HCT116 (cell line): ENCODE data around the gene BABAM2.

Experiments used
- ELF1 ChIP-seq: IDR thresholded peaks from 2 replicates; pipeline ENCODE4 v1.6.1; 2012; ENCODE audit warnings: low read depth, borderline replicate concordance
- MAX ChIP-seq: IDR thresholded peaks from 2 replicates; pipeline ENCODE4 v1.6.1; 2012
- SIN3A ChIP-seq: IDR thresholded peaks from 2 replicates; pipeline ENCODE4 v1.6.1; 2012; ENCODE audit warnings: low read depth

DNA sequence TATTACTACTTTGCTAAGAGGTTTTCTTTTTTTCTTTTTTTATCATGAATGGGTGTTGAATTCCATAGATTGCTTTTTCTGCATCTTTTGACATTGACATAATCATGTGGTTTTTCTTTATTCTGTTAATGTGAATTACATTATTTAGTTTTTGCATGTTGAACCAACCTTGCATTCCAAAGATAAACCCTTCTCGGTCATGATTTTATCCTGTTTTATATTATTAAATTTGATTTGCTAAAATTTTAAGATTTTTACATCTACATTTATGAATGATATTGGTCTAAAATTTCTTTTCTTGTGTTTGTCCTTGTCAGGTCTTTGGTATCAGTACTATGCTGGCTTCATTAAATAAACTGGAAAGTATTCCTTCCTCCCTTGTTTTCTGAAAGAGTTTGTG lies 414.7 kb downstream of the BABAM2 start:
- TF ChIP-seq MAX (no peak), SIN3A (no peak), ELF1 (no peak)
